ENCODE results near the gene GRIN3B. TPM values are rescaled to one million over a fixed set of nuclear protein-coding genes. Genes with fewer than 3 reads are reported as not detected.

The GRIN3B gene
- total and polyA plus RNA-seq, 2 of the 8 experiments (the other 6 are each of a cell fraction or from before 2014, with no cell fraction given): 0.45 to 1.0 TPM

GRCh38 chr19:992670-993055 lies 7.6 kb upstream of the GRIN3B start:
- H3K4me2 ChIP-seq (ENCODE audit: insufficient read depth in 1 of 2, low read depth in 2 of 2, low read length in 2 of 2): no peak overlapping the region
- POLR2A ChIA-PET (ENCODE audit: partially characterized antibody): interaction anchor here (0.6 to 7.3 kb wide), 3 partner anchors 14 to 98 kb away, joined by 3 to 81 read pairs (median 4); no protein-coding TSS in a partner anchor
- H3K79me2 ChIP-seq (ENCODE audit: control insufficient read depth in 1 of 2, insufficient read depth in 2 of 2, low read length in 2 of 2): no peaks in the 10 kb centered on the region
- H3K4ac ChIP-seq (replicated peaks; ENCODE audit: insufficient read length, low read depth, low read length): no peak overlapping the region
- H3K23me2 ChIP-seq (ENCODE audit: low read depth, low read length): peaks cover 2% of the 10 kb centered on the region; the same call in 1 of the 2 replicates
- peaks cover 0 to 7% (median 4%) of the 10 kb centered on the region in 4 experiments; a peak in 3 of 7 replicates for H3K4me1 ChIP-seq (replicated peaks in 1 of 4; ENCODE audit: control insufficient read depth in 3 of 4, insufficient read depth in 4 of 4, low read length in 3 of 4)
- H2BK120ac ChIP-seq (replicated peaks; ENCODE audit: low read depth, low read length): no peak overlapping the region
- H4K91ac ChIP-seq (replicated peaks; ENCODE audit: insufficient read length, low read length): no peak overlapping the region
- no peak overlapping the region for H2BK15ac ChIP-seq (ENCODE audit: low read length)
- H3K23ac ChIP-seq (ENCODE audit: insufficient read length): no peak overlapping the region
- DNase-seq (ENCODE audit: low read depth in 1 of 2, low spot score in 2 of 2): no peak
- 100% methylated on average over 11 of the region's 13 CpGs; no CpG with 5 or more reads in 1 of the 2 experiments for WGBS, 2 experiments (ENCODE audit: extremely low coverage in 1 of 2, insufficient coverage in 1 of 2, insufficient read length in 1 of 2, insufficient replicate concordance in 2 of 2, low coverage in 1 of 2, low lambda C conversion rate in 2 of 2, missing lambda C conversion rate in 1 of 2)
- no peak overlapping the region for H2BK20ac ChIP-seq (ENCODE audit: low read length)
- peaks cover 0 to 2% (median 0%) of the 10 kb centered on the region in 4 experiments; a peak in 1 of 7 replicates for H3K27me3 ChIP-seq (replicated peaks in 1 of 4; ENCODE audit: control insufficient read depth in 3 of 4, extremely low read depth in 1 of 4, insufficient read depth in 3 of 4, low read length in 3 of 4)
- no peak overlapping the region for H3K27ac ChIP-seq (ENCODE audit: low read depth, low read length)
- H3K4me3 ChIP-seq (ENCODE audit: extremely low read depth in 1 of 4, insufficient read depth in 2 of 4, low read depth in 3 of 4, low read length in 4 of 4): no peak overlapping the region
- no peak overlapping the region for H3K14ac ChIP-seq (ENCODE audit: insufficient read length)
- H3K18ac ChIP-seq (ENCODE audit: extremely low read depth, low read length): no peak overlapping the region
- no peak overlapping the region for H2BK12ac ChIP-seq (ENCODE audit: low read depth, low read length)
- FAIRE-seq: no peak
- no peak overlapping the region for H3K56ac ChIP-seq (replicated peaks; ENCODE audit: insufficient read length, low read depth, low read length)
- H4K5ac ChIP-seq (ENCODE audit: insufficient read length, low read depth, low read length): no peak overlapping the region
- H3K9me3 ChIP-seq (ENCODE audit: insufficient read depth in 2 of 2, low read depth in 1 of 2, low read length in 1 of 2): no peaks in the 10 kb centered on the region
- H2AK5ac ChIP-seq (ENCODE audit: low read depth, low read length): no peak overlapping the region
- CTCF ChIA-PET (ENCODE audit: partially characterized antibody): no interaction called here
- no peak overlapping the region for H2AFZ ChIP-seq (ENCODE audit: low read length)
- no peaks in the 10 kb centered on the region; the same call in 1 of the 2 replicates for H3K79me1 ChIP-seq (ENCODE audit: low read depth, low read length)
- H3K9ac ChIP-seq (replicated peaks in 1 of 4; ENCODE audit: extremely low read depth in 1 of 4, low read depth in 3 of 4, low read length in 3 of 4): no peak overlapping the region
- H3K36me3 ChIP-seq (ENCODE audit: control insufficient read depth in 2 of 4, insufficient read depth in 4 of 4, low read length in 3 of 4): peaks cover 2 to 34% (median 12%) of the 10 kb centered on the region in 4 experiments; a peak in 5 of 8 replicates
- no peak overlapping the region for H2BK5ac ChIP-seq (ENCODE audit: low read depth, low read length)
- no peak overlapping the region; the same call in 1 of the 2 replicates for H4K8ac ChIP-seq (ENCODE audit: extremely low read depth, insufficient read depth, low read length)
- H4K20me1 ChIP-seq (replicated peaks in 1 of 2; ENCODE audit: control insufficient read depth in 1 of 2, insufficient read depth in 2 of 2, low read length in 2 of 2): peaks cover 9 to 23% of the 10 kb centered on the region in 2 experiments
- TF ChIP-seq BACH1 (IDR thresholded peaks at IDR 0.05; ENCODE audit: low read length): no peak
- no peak for TF ChIP-seq ATF2 (IDR thresholded peaks at IDR 0.05; ENCODE audit: low read length)
- no peak for TF ChIP-seq TCF12 (IDR thresholded peaks at IDR 0.05; ENCODE audit: low read depth, low read length)
- TF ChIP-seq SP2 (IDR thresholded peaks at IDR 0.05; ENCODE audit: low read length): no peak
- TF ChIP-seq SUZ12 (IDR thresholded peaks at IDR 0.05; ENCODE audit: low read length): no peak
- TF ChIP-seq TAF1 (IDR thresholded peaks at IDR 0.05; ENCODE audit: low read depth, low read length): no peak
- TF ChIP-seq ASH2L (IDR thresholded peaks at IDR 0.05; ENCODE audit: low read length): no peak
- TF ChIP-seq CBX5 (IDR thresholded peaks at IDR 0.05; ENCODE audit: low read depth, low read length): no peak
- no peak for TF ChIP-seq SIRT6 (IDR thresholded peaks at IDR 0.05; ENCODE audit: low read length)
- TF ChIP-seq JUND (IDR thresholded peaks at IDR 0.05; ENCODE audit: low read length): no peak
- no peak for TF ChIP-seq SIX5 (IDR thresholded peaks at IDR 0.05; ENCODE audit: low read depth, low read length)
- TF ChIP-seq SAP30 (IDR thresholded peaks at IDR 0.05; ENCODE audit: insufficient read depth, insufficient replicate concordance, low read length): no peak
- no peak for TF ChIP-seq SP4 (IDR thresholded peaks at IDR 0.05; ENCODE audit: low read length)
- no peak for TF ChIP-seq RBBP5 (IDR thresholded peaks at IDR 0.05; ENCODE audit: borderline replicate concordance, low read depth, low read length)

Data from H1 (cell line).